ENCODE data around the gene POLR1H. TPM values are rescaled to one million over a fixed set of nuclear protein-coding genes. Genes with fewer than 3 reads are reported as not detected.
A peak's percentile ranks its signal among the peaks of the same experiment; 100 is the strongest.

POLR1H gene
- total RNA-seq, 3 donors from 2014 or later (not counting 1 experiment from before 2014, with no cell fraction given), result 21.0 to 36.2 (median 28.5) TPM

DNA sequence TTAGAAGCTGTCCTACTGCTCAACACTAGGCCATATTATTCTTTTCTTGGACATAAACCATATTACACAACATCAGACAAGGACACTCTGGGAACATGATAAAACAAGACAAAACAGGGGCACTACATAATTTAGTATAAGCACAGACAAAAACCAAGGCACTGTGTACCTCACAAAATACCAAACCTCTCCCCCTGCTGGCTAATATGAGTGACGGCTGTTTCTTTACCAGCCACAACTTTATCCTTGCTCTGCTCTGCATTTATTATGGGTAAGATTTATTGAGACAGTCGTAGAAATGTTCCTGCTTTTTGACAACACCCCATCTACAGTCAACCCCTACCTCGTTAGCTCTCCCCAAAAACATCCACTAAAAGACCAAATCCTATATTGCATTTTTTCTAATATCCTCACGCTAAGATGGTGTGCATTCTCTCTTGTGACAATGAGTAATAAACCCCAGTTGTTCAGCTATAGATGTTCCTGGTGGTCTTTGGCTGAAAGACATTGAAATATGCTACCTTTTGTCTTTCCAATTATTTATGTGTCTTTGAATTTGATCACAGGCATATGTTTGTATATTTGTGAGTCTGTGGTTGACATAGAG lies 23.8 kb upstream of the POLR1H start:
- intact Hi-C loops (cut with micrococcal nuclease), result no loop called here
- Histone ChIP-seq H3K9me3 (ENCODE audit: control insufficient read depth, insufficient read depth, low read length) (no peaks in the 10 kb centered on the region), H3K4me1 (ENCODE audit: control insufficient read depth, insufficient read depth, low read length) (no peaks in the 10 kb centered on the region), H3K36me3 (ENCODE audit: control insufficient read depth, insufficient read depth, low read length) (peaks cover 4% of the 10 kb centered on the region), H3K27me3 (ENCODE audit: control insufficient read depth, insufficient read depth, low read length) (no peaks in the 10 kb centered on the region), H3K27ac (ENCODE audit: low read length) (no peak overlapping the region), H3K4me3 (ENCODE audit: low read length) (no peak overlapping the region)
- DNase-seq (peak in 1 of 2 donors; percentile 37), ATAC-seq (peak in 1 of 3 donors; percentile 53)
- no peak overlapping the region for H3K27ac Mint-ChIP-seq
- H3K4me3 Mint-ChIP-seq, result no peak overlapping the region
- TF ChIP-seq, protein P1, sequence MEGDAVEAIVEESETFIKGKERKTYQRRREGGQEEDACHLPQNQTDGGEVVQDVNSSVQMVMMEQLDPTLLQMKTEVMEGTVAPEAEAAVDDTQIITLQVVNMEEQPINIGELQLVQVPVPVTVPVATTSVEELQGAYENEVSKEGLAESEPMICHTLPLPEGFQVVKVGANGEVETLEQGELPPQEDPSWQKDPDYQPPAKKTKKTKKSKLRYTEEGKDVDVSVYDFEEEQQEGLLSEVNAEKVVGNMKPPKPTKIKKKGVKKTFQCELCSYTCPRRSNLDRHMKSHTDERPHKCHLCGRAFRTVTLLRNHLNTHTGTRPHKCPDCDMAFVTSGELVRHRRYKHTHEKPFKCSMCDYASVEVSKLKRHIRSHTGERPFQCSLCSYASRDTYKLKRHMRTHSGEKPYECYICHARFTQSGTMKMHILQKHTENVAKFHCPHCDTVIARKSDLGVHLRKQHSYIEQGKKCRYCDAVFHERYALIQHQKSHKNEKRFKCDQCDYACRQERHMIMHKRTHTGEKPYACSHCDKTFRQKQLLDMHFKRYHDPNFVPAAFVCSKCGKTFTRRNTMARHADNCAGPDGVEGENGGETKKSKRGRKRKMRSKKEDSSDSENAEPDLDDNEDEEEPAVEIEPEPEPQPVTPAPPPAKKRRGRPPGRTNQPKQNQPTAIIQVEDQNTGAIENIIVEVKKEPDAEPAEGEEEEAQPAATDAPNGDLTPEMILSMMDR (IDR thresholded peaks at IDR 0.05), result peak; percentile 49
- WGBS (ENCODE audit: insufficient coverage), result 83% methylated on average over 1 of the region's 4 CpGs
- no peaks in the 10 kb centered on the region for H3K36me3 Mint-ChIP-seq
- H3K4me1 Mint-ChIP-seq, result peaks cover 0 to 2% of the 10 kb centered on the region in 2 donors
- no peaks in the 10 kb centered on the region for H3K27me3 Mint-ChIP-seq (ENCODE audit: low read depth in 2 of 2)
- no peaks in the 10 kb centered on the region for H3K9me3 Mint-ChIP-seq

DNA sequence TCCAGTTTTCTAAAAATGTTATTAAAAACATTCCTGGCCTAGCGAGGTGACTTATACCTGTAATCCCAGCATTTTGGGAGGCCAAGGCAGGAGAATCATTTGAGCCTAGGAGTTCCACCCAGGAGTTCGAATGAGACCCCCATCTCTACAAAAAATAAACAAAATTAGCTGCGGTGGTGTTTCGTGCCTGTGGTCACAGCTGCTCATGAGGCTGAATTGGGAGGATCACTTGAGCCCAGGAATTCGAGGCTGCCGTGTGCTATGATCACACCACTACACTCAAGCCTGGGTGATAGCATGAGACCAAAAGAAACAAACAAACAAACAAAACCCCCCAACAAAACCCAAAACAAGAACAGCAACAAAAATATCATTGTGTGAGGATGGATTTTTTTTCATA lies 19.8 kb upstream of the POLR1H start:
- H3K36me3 Mint-ChIP-seq, result no peaks in the 10 kb centered on the region

DNA sequence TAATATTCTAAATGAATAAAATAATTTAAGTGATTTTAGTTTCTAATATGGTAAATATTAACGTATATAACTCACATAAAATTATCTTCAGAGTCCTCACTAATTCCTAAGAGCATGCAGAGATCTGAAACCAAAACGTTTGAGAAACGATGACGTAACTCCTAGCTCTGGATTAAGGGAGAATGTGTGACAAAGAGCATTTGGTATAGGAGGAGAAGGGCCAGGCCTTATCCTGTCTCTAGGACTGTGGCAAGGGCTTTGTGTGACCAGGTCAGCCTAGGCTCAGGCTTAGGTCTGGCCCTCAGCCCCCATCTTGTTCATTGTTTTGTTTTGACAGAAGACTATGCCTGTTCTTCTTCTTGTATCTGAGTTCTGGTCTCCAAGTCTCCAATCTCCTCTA lies 19.2 kb upstream of the POLR1H start:
- peaks cover 0 to 15% of the 10 kb centered on the region in 2 donors for H3K4me1 Mint-ChIP-seq
- H3K4me1 ChIP-seq (ENCODE audit: control insufficient read depth, insufficient read depth, low read length), result no peaks in the 10 kb centered on the region
- TF ChIP-seq, protein P1 (IDR thresholded peaks at IDR 0.05), result no peak
- DNase-seq, result no peak
- H3K36me3 Mint-ChIP-seq, result no peaks in the 10 kb centered on the region
- no peak overlapping the region for H3K27ac ChIP-seq (ENCODE audit: low read length)
- WGBS (ENCODE audit: insufficient coverage), result 88% methylated on average over 3 of the region's 4 CpGs
- no peaks in the 10 kb centered on the region for H3K27me3 ChIP-seq (ENCODE audit: control insufficient read depth, insufficient read depth, low read length)
- intact Hi-C loops (cut with micrococcal nuclease), result no loop called here
- H3K36me3 ChIP-seq (ENCODE audit: control insufficient read depth, insufficient read depth, low read length), result no peaks in the 10 kb centered on the region
- ATAC-seq, result no peak
- H3K4me3 ChIP-seq (ENCODE audit: low read length), result no peak overlapping the region
- H3K9me3 ChIP-seq (ENCODE audit: control insufficient read depth, insufficient read depth, low read length), result no peaks in the 10 kb centered on the region
- no peaks in the 10 kb centered on the region for H3K9me3 Mint-ChIP-seq
- H3K27ac Mint-ChIP-seq, result no peak overlapping the region
- no peak overlapping the region for H3K4me3 Mint-ChIP-seq
- H3K27me3 Mint-ChIP-seq (ENCODE audit: low read depth in 2 of 2), result no peaks in the 10 kb centered on the region

More for the DNA sequence above, 19.8 kb upstream of the POLR1H start:
- no peaks in the 10 kb centered on the region for H3K4me1 ChIP-seq (ENCODE audit: control insufficient read depth, insufficient read depth, low read length)
- peaks cover 0 to 15% of the 10 kb centered on the region in 2 donors for H3K4me1 Mint-ChIP-seq
- ATAC-seq (no peak), DNase-seq (no peak)
- no peaks in the 10 kb centered on the region for H3K9me3 Mint-ChIP-seq
- H3K4me3 ChIP-seq (ENCODE audit: low read length), result no peak overlapping the region
- no peaks in the 10 kb centered on the region for H3K27me3 ChIP-seq (ENCODE audit: control insufficient read depth, insufficient read depth, low read length)
- no peaks in the 10 kb centered on the region for H3K36me3 ChIP-seq (ENCODE audit: control insufficient read depth, insufficient read depth, low read length)
- H3K9me3 ChIP-seq (ENCODE audit: control insufficient read depth, insufficient read depth, low read length), result no peaks in the 10 kb centered on the region
- H3K4me3 Mint-ChIP-seq, result no peak overlapping the region
- H3K27me3 Mint-ChIP-seq (ENCODE audit: low read depth in 2 of 2), result no peaks in the 10 kb centered on the region
- no peak overlapping the region for H3K27ac Mint-ChIP-seq
- no peak overlapping the region for H3K27ac ChIP-seq (ENCODE audit: low read length)
- WGBS (ENCODE audit: insufficient coverage), result 87% methylated on average over 6 of the region's 6 CpGs
- intact Hi-C loops (cut with micrococcal nuclease), result no loop called here
- TF ChIP-seq, protein P1 (IDR thresholded peaks at IDR 0.05), result no peak

DNA sequence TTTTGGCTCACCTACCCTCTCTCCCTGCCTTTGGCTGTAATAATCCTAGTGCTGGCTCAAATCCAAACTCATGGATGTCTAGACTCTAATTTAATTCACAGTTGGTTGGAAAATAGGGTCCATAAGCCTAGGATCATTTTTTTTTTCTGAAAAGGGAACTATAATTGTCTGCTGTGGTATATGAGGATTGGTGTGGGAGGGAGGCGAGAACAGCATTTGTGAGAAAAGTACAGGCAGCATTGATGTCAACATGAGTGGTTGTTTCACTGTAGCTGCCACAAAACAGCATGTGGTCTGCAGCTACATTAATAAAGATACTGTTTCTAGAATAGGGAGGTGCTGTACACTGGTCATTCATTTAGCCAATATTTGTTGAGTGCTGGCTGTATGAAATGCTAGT lies 18.6 kb upstream of the POLR1H start:
- ATAC-seq (no peak), DNase-seq (no peak)
- H3K27me3 Mint-ChIP-seq (ENCODE audit: low read depth in 2 of 2), result no peaks in the 10 kb centered on the region
- H3K4me3 Mint-ChIP-seq, result no peak overlapping the region
- 75% methylated on average over 1 of the region's 1 CpG for WGBS (ENCODE audit: insufficient coverage)
- H3K4me1 Mint-ChIP-seq, result peaks cover 0 to 21% of the 10 kb centered on the region in 2 donors
- H3K4me3 ChIP-seq (ENCODE audit: low read length), result no peak overlapping the region
- H3K9me3 ChIP-seq (ENCODE audit: control insufficient read depth, insufficient read depth, low read length), result no peaks in the 10 kb centered on the region
- intact Hi-C loops (cut with micrococcal nuclease), result no loop called here
- H3K27ac Mint-ChIP-seq, result peak overlapping the region in 1 of 2 donors; percentile 7
- no peaks in the 10 kb centered on the region for H3K36me3 ChIP-seq (ENCODE audit: control insufficient read depth, insufficient read depth, low read length)
- H3K36me3 Mint-ChIP-seq, result no peaks in the 10 kb centered on the region
- H3K27ac ChIP-seq (ENCODE audit: low read length), result no peak overlapping the region
- no peaks in the 10 kb centered on the region for H3K9me3 Mint-ChIP-seq
- H3K27me3 ChIP-seq (ENCODE audit: control insufficient read depth, insufficient read depth, low read length), result no peaks in the 10 kb centered on the region
- TF ChIP-seq, protein P1 (IDR thresholded peaks at IDR 0.05), result no peak
- H3K4me1 ChIP-seq (ENCODE audit: control insufficient read depth, insufficient read depth, low read length), result no peaks in the 10 kb centered on the region

All from natural killer cell (primary cell).